DMS79 treated with DMSO at 0.1 percent for 48 hours (cell line): ENCODE measurements around the gene TULP4.
"Not testable (repeated sequence)": the region's sequence is repeated elsewhere in the genome, so short reads cannot be mapped to it uniquely, and the experiment has no call there.

Experiments used
- DNase-seq: peaks from one replicate; lab custom pipeline; 2025; lab: John Stamatoyannopoulos, UW

Gene TULP4

DNA sequence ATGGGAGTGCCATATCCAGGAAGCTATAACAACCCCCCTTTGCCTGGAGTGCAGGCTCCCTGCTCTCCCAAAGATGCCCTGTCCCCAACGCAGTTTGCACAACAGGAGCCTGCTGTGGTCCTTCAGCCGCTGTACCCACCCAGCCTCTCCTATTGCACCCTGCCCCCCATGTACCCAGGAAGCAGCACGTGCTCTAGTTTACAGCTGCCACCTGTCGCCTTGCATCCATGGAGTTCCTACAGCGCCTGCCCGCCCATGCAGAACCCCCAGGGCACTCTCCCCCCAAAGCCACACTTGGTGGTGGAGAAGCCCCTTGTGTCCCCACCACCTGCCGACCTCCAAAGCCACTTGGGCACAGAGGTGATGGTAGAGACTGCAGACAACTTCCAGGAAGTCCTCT is 191.0 kb downstream of the TULP4 start:
- no peak for DNase-seq

DNA sequence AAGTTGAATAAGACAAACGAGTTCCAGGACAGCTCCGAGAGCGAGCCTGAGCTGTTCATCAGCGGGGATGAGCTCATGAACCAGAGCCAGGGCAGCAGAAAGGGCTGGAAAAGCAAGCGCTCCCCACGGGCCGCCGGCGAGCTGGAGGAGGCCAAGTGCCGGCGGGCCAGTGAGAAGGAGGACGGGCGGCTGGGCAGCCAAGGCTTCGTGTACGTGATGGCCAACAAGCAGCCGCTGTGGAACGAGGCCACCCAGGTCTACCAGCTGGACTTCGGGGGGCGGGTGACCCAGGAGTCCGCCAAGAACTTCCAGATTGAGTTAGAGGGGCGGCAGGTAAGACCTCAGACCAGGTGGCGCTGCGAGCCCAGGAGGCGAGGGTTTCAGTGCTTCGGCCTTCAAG is 191.6 kb downstream of the TULP4 start:
- no peak for DNase-seq

DNA sequence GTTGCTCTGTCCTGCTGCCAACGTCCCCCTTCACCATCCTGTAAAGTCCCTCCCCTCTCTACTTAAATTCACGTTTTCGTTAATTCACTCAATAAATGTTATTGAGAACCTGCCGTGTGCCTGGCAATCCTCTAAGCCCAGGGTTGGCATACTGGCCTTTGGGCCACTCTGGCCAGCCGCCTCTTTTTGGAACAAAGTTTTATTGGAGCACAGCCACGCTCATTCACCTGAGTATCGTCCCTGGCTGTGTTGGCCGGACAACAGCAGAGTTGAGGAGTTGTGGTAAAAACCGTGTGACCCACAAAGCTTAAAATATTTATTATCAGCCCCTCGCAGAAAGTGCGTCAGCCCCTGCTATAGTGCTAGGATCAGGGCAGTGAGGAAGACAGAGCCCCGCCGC is 192.9 kb downstream of the TULP4 start:
- DNase-seq = no peak

DNA sequence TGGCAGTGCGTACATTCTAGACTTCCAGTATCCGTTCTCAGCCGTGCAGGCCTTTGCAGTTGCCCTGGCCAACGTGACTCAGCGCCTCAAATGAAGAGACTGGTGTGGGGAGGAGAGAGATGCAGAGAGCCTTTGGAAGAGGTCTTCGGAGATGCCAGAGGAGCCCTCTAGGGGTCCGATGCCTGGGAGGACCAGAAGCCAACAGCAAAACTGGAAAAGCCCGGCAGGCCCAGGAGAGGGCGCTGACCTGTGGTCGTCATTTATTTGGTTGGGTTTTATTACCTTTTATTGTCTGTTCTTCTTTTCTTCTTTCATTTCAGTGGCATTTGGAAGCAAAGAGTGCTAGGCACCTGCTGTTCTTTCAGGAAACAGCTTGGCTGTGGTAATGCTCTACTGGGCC is 194.3 kb downstream of the TULP4 start:
- DNase-seq = no peak

DNA sequence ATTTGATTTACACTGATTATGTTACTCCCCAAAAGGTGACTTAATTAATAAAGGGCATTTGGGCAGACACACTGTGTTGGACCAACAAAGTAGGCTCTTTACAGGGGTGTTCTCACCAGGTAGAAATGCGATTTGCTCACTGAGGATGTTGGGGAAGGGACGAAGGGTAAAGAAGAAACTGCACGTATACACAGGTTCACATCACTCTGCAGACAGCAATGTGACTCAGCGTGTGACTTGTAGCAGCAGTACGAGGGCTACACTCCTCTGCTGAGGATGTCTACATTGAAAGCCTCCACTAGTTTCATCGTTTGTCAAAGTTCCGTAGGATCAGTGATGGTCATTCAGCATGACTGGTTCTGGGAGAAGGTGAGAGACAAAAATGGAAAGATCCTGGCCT is 194.9 kb downstream of the TULP4 start:
- DNase-seq = no peak

DNA sequence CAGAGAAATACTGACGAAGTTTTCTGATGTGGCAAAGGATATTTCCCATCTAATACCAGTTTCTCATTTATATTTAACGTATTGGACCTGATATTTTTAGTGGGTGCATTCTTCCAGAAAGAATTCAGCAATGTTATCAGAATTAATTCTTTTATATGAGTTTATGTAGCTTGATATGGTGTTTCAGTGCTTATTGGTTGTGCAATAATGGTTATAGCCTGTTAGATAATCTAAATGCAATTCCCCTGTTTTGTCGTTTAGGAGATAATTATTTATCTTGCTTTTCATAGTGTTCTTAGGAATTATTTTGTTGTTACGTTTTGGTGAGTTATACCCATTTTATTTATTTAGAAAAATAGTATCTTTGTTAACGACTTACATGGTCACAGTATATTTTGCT is 196.2 kb downstream of the TULP4 start:
- no peak for DNase-seq

DNA sequence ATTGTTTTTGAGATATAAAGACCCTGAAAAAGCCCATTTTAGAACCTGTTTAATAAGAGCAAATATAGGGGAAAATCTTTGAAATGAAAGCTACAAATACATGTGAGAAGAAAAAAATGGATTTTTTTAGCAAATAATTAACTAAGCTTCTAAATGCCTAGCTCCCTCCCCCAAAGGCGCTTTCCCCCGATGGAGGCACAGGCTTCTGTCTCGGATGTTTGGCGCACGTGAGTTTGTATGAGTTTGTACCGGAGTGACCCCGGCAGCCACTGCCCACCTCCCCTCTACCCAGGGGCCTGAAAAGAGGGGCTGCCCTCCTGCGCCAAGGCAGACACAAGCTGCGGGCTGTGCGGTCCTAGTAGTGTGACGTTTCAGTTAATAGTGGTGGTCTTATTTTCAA is 197.2 kb downstream of the TULP4 start:
- DNase-seq = no peak

DNA sequence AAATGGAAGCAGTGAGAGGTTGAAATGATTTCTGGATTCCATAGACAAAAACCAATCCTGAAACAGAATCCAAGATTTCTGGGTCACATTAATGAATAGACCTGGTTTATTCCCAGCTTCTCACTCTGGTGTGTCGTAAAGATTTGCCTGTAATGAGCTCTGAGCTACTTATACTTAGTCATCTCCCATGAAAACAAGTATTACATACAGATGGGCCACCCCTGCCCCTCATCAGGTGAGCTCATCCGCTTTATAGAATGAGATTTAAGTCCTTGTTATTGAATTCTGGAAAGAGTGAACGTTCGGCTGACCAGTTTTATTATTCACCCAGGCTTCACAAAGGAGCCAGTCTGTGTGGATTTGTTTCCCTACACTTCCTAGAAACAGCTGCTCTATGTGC is 200.5 kb downstream of the TULP4 start:
- no peak for DNase-seq

DNA sequence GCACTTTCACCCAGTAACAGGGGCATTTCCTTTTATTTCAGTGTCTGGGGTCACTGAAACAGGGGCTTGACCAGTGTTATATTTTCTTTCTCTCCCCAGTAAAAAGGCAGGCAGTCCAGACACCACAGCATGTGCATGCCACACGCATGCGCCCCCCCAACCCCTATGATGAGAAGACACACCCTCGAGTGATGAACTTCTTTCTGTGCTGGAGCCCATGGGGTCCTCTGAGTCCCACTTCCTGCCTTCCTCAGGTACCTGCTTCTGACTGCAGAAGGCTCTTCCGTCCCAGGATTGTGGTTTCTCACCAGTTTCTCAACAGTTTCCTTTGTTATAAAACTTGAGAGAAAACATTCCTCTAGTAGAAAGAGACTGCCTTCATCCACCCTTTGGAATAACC is 201.9 kb downstream of the TULP4 start:
- no peak for DNase-seq

DNA sequence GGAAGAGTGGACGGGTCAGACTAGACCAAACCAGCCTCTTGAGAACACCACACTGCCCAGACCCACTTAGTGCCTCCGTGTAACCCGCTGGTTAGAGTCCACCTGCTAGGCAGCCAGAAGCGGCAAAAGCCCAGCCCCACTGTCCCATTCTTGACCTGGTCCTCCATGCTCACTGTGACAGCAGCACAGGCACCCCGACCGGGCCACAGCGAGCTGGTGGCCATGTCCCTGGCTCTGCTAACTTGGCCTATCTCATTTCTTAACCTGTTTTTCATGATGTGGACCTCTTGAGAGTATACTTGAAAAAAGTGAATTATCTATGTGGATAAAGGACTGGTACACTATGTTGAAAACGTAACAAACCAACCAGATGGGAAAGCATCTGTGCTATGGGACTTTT is 202.7 kb downstream of the TULP4 start:
- no peak for DNase-seq

DNA sequence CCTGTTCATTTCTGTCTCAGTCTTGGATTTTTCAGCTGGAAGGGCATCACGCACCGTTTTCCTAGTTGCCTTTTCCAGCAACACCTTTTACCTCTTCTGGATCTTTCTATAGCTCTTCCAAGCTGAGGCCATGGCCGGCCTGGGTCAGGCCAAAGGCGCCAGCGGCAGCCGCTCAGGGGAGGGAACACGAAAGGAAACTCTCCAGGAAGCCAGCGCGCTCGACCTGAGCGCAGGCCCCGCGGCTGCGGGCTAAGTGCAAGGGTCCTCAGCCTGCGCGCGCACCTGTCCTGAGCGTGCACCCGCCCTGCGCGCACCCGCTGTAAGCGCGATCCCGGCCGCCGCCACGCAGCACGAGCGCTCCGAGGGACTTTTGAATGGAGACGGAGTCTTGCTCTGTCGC is 203.8 kb downstream of the TULP4 start:
- DNase-seq = no peak

DNA sequence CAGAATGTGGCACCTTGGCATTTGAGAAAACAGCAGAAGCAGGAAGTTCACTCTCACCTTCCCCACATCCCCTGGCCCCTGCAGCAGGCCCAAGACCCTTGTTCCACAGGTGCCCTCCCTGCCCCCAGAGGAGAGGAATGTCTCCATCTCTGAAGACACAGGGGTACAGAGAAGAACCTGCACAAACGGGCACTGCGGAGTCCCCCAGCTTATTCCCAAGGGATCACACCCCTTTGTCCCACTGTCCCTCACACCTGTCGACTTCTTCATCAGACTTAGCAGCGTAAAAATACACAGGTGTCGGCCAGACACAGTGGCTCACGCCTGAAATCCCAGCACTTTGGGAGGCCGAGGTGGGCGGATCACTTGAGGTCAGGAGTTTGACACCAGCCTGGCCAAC is 204.8 kb downstream of the TULP4 start:
- no peak for DNase-seq

DNA sequence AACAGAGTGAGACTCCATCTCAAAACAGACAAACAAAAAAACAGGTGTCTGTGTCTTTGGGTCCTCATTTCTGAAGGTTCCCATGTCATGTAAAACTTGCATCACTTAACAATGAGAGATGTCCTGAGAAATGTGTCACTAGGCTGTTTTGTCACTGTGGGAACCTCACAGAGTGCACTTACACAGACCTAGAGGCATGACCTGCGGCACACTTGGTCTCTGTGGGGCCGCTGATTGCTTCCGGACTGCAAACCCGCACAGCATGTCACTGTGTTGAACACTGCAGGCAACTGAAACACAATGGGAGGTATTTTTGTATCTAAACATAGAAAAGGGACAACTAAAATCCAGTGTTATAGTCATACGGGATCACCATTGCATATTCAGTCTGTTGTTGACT is 205.3 kb downstream of the TULP4 start:
- peak; percentile 20 for DNase-seq

DNA sequence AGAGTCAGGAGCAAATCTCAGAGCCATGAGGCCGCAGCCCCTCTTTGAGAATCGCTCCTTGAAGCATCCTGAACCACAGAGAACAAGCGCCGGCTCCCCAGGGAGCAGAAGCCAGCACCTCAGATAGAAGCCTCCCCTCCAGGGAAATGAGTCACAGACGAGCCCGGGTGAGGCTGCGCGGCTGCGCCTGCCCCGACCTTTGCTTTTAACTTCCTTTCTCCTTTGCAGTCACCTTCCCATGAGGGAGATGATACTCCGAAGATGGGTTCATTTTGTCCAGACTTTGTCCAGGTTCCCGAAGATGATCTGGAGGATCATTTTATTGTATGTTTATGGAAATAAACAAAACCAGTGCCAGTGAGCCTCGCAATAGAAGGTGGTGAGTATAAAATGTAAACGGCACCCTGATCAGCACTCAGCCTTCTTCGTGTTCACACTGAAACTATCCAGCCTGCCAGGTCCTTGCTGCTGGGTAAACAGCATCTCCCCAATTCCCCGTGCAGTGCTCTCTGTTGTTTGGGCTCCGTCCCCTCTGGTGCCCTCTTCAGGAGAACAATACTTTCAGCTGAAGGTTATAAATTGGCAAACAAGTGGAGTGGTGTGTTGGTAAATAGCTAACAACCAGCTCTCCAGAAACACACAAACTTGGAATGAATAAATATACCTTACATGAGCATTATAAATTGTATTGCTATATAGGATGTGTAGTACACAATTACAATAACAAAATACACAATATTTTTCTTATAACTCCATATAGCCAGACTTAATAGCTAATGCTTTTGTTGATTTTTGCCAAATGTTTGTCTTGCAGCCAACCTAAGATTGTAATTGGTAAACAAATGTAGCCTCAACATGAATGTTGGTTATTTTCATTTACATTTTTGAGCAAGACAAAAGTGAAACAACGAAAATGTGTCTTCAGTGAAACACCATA is 206.2 kb downstream of the TULP4 start:
- peak; percentile 90 for DNase-seq

DNA sequence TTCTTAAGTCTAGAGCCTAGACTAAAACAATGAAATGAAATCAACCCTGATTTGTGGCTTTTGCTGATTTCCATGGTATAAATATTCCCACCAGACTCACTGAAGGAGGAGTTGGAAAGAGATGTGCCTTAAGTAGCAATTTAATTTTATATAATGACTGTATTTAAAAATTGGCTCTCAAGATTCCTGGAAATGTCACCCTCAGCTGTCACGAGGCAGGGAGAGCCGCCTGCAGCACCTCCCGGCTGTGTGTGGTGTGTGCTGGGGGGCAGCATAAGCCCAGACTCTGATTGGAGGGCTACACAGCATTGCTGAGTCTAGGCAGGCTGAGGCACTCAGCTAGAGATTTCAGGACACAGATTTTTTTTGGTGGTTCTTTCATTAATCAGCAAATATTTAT is 207.0 kb downstream of the TULP4 start:
- DNase-seq = no peak

DNA sequence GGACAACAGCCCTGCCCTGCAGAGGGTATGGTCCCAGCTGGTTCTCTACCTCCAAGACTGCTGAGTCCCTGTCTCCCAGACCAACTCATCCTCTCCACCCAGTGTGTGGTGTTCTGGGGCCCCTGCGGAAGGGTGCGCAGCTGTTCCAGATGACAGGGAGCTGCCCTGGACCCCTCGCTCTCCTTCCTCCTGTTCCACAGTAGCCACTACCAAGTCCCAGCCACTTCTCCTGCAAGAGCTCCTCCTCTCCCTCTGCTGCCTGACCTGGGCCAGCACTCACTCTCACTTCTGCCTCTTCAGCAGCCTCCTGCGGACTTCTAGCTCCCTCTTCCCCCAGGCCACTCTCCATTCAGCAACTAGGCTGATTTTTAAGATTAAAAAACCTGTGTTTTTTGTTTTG is 207.5 kb downstream of the TULP4 start:
- no peak for DNase-seq

DNA sequence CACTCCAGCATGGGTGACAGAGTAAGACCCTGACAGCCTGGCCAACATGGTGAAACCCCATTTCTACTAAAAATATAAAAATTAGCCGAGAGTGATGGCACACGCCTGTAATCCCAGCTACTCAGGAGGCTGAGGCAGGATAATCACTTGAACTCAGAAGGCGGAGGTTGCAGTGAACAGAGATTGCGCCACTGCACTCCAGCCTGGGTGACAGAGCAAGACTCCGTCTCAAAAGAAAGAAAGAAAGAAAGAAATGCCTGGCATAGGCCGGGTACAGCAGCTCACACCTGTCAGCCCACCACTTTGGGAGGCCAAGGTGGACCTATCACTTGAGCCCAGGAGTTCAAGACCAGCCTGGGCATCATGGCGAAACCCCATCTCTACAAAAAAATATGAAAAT is 208.7 kb downstream of the TULP4 start:
- DNase-seq = not testable (repeated sequence)

DNA sequence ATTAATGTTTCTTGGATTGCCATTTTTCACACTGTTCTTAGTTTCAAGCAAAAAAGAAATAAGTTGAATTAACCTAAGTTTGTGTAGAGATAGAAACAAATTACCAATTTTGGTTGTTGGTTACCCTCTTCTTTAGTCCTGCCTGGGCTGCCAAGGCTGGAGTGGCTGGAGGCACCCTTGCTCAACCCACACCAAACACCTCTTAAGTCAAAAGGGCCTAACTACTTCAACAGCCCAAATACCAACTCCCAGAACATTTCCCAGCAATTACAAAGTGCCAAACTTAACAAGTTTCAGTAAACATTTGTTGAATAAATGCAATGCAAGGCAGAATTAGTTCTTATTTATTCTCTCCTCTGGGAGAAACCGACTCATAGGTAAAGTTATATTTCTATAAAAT is 209.5 kb downstream of the TULP4 start:
- DNase-seq = no peak

DNA sequence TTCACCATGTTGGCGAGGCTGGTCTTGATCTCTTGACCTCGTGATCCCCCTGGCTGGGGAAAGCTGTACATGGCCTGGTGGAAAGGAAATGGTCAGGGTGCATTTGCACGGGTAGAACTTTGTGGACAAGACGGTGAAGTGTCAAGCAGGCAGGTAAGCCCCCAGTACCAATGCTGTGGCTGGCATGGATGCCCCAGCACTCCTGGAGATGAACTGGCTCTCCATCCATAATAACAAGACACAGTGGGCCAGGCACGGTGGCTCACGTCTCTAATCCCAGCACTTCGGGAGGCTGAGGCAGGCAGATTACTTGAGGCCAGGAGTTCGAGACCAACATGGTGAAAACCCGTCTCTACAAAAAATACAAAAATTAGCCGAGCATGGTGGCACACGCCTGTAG is 210.4 kb downstream of the TULP4 start:
- no peak for DNase-seq

DNA sequence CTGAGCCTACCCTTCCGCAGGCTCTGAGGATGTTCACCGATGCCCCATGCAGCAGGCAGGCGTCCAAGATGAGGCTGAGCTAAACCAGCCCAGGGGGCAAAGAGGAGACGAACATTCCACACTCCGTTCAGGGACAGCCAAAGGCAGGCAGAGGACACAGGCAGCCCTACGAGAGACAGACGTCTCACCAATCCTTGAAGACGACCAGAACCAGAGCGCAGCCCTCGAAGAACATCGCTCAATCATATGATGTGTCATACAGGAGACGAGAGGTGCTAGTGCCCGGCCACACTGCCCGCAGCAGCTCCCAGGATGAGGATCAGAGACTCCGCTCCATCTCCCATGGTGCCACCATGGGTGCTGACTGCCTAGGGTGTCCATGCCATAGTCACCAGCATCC is 212.0 kb downstream of the TULP4 start:
- DNase-seq = no peak

DNA sequence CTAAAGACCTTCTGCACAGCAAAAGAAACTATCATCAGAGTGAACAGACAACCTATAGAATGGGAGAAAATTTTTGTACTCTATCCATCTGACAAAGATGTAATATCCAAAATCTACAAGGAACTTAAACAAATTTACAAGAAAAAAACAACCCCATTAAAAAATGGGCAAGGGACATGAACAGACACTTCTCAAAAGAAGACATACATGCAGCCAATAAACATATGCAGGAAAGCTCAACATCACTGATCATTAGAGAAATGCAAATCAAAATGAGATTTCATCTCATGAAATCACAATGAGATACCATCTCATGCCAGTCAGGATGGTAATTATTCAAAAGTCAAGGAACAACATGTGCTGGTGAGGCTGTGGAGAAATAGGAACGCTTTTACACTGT is 215.6 kb downstream of the TULP4 start:
- not testable (repeated sequence) for DNase-seq

DNA sequence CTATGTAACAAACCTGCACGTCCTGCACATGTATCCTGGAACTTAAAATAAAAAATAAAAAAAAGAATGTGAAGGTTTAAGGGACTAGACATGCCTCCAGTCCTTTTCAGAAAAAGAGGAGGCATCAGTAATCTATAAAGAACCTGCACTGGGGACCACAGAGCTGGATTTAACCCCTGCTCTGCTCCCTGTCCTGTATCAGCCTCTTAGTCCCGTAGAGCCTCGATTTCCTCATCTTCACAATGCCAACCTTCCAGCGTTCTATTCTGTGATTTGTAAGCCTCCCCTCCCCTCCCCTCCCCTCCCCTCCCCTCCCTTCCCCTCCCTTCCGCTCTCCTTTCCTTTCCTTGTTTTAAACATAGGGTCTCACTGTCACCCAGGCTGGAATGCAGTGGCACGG is 216.6 kb downstream of the TULP4 start:
- no peak for DNase-seq

DNA sequence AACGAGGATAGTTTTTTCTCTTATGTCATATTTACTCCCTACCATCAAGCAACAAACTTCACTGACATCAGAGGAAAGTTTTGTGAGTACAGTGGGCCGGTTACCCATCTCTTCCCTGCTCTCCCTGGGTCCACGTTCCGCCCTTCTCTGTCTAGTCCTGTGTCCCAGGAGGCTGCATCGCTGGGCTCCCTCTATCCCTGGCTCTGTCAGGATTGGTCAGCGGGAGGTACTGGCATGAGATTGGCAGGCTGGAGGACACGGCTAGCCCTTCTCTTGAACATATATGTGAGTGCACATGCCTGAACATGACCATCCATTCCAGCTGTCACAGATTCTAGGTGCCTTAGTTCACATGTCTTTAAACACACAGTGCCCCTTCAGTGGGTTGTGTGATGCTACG is 217.4 kb downstream of the TULP4 start:
- DNase-seq = no peak

DNA sequence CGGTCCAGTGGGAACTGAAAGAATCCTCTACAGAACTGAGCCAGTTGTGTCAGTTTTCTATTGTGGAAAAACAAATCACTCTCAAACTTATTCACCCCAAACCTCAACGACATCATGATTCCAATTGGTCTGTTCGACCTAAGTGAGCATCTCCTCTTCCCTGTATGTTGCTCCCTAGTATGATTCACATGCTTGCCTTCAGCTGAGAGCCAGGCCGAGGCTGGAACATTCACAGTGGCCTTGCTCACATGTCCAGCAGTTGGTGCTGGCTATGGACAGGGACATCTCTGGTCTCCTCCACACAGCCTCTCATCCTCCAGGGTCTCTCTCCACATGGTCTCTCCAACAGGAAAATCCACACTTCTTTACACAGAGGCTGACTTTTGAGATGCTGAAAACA is 219.3 kb downstream of the TULP4 start:
- DNase-seq = no peak
